GM18520 (cell line): ENCODE results near the gene EDN3.

Experiments
- ATAC-seq: cut with Tn5 transposase; IDR thresholded peaks from one replicate; pipeline ENCODE4 v1.9.1; 2021; ENCODE audit not compliant: unreplicated experiment

EDN3 gene

GRCh38 chr20:59307270-59307669 lies 6.9 kb downstream of the EDN3 start:
- ATAC-seq, result no peak

GRCh38 chr20:59308493-59309201 lies 8.2 kb downstream of the EDN3 start:
- ATAC-seq, result no peak

- no peak for ATAC-seq
Measured at GRCh38 chr20:59309218-59309617, 8.8 kb downstream of the EDN3 start.

- no peak for ATAC-seq
Measured at GRCh38 chr20:59314997-59315396, 14.6 kb downstream of the EDN3 start.

GRCh38 chr20:59316911-59317731 lies 16.7 kb downstream of the EDN3 start:
- ATAC-seq, result no peak

- no peak for ATAC-seq
Measured at GRCh38 chr20:59318201-59318790, 17.9 kb downstream of the EDN3 start.

- no peak for ATAC-seq
Measured at GRCh38 chr20:59318803-59319202, 18.4 kb downstream of the EDN3 start.

- no peak for ATAC-seq
Measured at GRCh38 chr20:59320426-59320825, 20.0 kb downstream of the EDN3 start.

- no peak for ATAC-seq
Measured at GRCh38 chr20:59320854-59321647, 20.6 kb downstream of the EDN3 start.

GRCh38 chr20:59322081-59322480 lies 21.7 kb downstream of the EDN3 start:
- ATAC-seq, result no peak

GRCh38 chr20:59322585-59323454 lies 22.4 kb downstream of the EDN3 start:
- ATAC-seq, result no peak

- no peak for ATAC-seq
Measured at GRCh38 chr20:59323731-59324130, 23.3 kb downstream of the EDN3 start.

GRCh38 chr20:59324521-59325141 lies 24.2 kb downstream of the EDN3 start:
- ATAC-seq, result no peak

- no peak for ATAC-seq
Measured at GRCh38 chr20:59325142-59325523, 24.7 kb downstream of the EDN3 start.

GRCh38 chr20:59326188-59326587 lies 25.8 kb downstream of the EDN3 start:
- no peak for ATAC-seq

GRCh38 chr20:59328071-59328470 lies 27.7 kb downstream of the EDN3 start:
- no peak for ATAC-seq

GRCh38 chr20:59331721-59332329 lies 31.4 kb downstream of the EDN3 start:
- no peak for ATAC-seq

GRCh38 chr20:59333260-59333845 lies 32.9 kb downstream of the EDN3 start:
- ATAC-seq, result no peak

GRCh38 chr20:59333951-59334350 lies 33.5 kb downstream of the EDN3 start:
- no peak for ATAC-seq
